K562 (cell line): ENCODE data around the gene EIF4G1. TPM values are rescaled to one million over a fixed set of nuclear protein-coding genes. Genes with fewer than 3 reads are reported as not detected.

ENCODE experiments used
- HMG20A ChIP-seq: fragments of 450-650 bp; formaldehyde crosslinking; conservative IDR thresholded peaks from 2 replicates; pipeline ENCODE4 v1.4.0; 2020; ENCODE audit warnings: mild to moderate bottlenecking, mixed read lengths
- MAX ChIP-seq: sonication (generic); formaldehyde crosslinking; IDR thresholded peaks from 2 replicates; pipeline ENCODE4 v1.9.0; 2022; ENCODE audit warnings: mild to moderate bottlenecking, missing genetic modification reagents
- MXD1 ChIP-seq: fragments of 250-450 bp; sonication (Bioruptor Pico); IDR thresholded peaks from 2 replicates; pipeline ENCODE4 v1.8.0; 2021; ENCODE audit warnings: borderline replicate concordance, mild to moderate bottlenecking, moderate library complexity; ENCODE audit not compliant: poor library complexity, severe bottlenecking
- PML ChIP-seq: IDR thresholded peaks from 2 replicates; pipeline ENCODE4 v1.6.1; 2012; ENCODE audit warnings: low read length, inconsistent platforms
- RBM14 ChIP-seq: fragments of 200-400 bp; formaldehyde crosslinking; IDR thresholded peaks from 2 replicates; pipeline ENCODE4 v1.6.1; 2018; ENCODE audit warnings: low read depth, mild to moderate bottlenecking, low read length, moderate library complexity, borderline replicate concordance; ENCODE audit not compliant: insufficient read depth
- SP2 ChIP-seq: IDR thresholded peaks from 2 replicates; pipeline ENCODE4 v1.6.1; 2011; ENCODE audit warnings: mild to moderate bottlenecking, low read depth, low read length, moderate library complexity; ENCODE audit not compliant: poor library complexity, severe bottlenecking; ENCODE audit errors: extremely low read depth
- ZBTB40 ChIP-seq, 2 experiments: fragments of 450-650 bp in 1 of 2; sonication (generic) in 1 of 2; formaldehyde crosslinking in 1 of 2; IDR thresholded peaks; 2 replicates each; pipeline versions ENCODE4 v1.7.1 to v1.9.0; 2016 to 2022; ENCODE audit warnings: inconsistent platforms in 1 of 2, mild to moderate bottlenecking in 1 of 2, missing genetic modification reagents in 1 of 2
- ZNF431 ChIP-seq: sonication (generic); formaldehyde crosslinking; IDR thresholded peaks from 2 replicates; pipeline ENCODE4 v1.8.0; 2022; ENCODE audit warnings: mild to moderate bottlenecking, missing genetic modification reagents
- ZNF717 ChIP-seq: fragments of 250-450 bp; sonication (Bioruptor Pico); IDR thresholded peaks from 2 replicates; pipeline ENCODE4 v1.5.0; 2021
- polyA plus RNA-seq, 8 experiments: library from polyadenylated mRNA; depleted of rRNA in 4 of 8; stranded (reverse) in 5 of 8; unstranded in 3 of 8; fragments of >200 nt; fragmentation: Nextera tagmentation in 2 of 8; fragmentation: Illumina TruSeq in 1 of 8; extraction: Ambion mirVana in 2 of 8; extraction: Trizol in 1 of 8; gene quantifications; 2 replicates each; pipeline versions ENCODE4 v1.2.1 to v1.2.3, GENCODE V29; 2011 to 2014; ENCODE audit warnings: inconsistent platforms in 1 of 8, missing spikeins in 1 of 8
- total RNA-seq, 7 experiments: library from RNA; depleted of rRNA in 6 of 7; stranded (reverse); fragments of >200 nt in 6 of 7; fragmentation: Illumina TruSeq in 2 of 7; extraction: Trizol in 2 of 7; gene quantifications; 2 replicates each; pipeline versions ENCODE4 v1.2.1 to v1.2.3, GENCODE V29; 2011 to 2021; ENCODE audit warnings: low replicate concordance in 1 of 7
- TF ChIP-seq, protein P1 (sequence below): fragments of 450-650 bp; IDR thresholded peaks from 2 replicates; pipeline ENCODE4 v1.6.1; 2016; ENCODE audit warnings: missing biosample characterization, missing genetic modification characterization
- TF ChIP-seq, protein P2 (sequence below): fragments of 450-650 bp; formaldehyde crosslinking; IDR thresholded peaks from 2 replicates; pipeline ENCODE4 v1.4.0; 2020; ENCODE audit warnings: mild to moderate bottlenecking, moderate library complexity

EIF4G1 gene
- total and polyA plus RNA-seq, 9 of the 15 experiments (the other 6 are each of a cell fraction or from before 2014, with no cell fraction given): 4.6 to 505 (median 155) TPM

DNA sequence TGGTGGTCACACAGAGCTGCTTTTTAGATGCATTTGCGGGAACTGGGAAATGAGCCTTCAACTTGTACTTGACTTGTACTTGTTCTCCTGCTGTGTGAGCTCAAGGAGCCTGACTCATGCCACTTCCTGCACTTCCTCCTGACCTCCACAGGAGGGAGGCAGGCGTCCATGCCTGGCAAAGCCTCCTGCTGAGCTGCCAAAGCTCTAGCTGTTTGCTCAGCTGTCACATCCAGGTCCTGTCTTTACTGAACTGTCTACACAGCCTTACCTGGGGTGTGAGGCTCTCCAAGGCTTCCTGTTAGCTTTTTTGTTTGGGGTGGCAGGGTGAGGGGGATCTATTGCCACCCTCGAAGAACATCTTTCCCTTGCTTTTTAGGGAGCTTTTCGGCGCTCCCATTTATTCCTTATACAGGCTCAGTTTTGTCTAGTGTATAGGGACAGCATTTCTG, 57.2 kb downstream of the EIF4G1 start (continued):
- no peak for TF ChIP-seq ZBTB40 (IDR thresholded peaks at IDR 0.05)
- TF ChIP-seq ZBTB40 (CRISPR knock-in tag; IDR thresholded peaks at IDR 0.05): no peak
- TF ChIP-seq RBM14: no peak
- TF ChIP-seq ZNF717: no peak
- TF ChIP-seq MXD1 (CRISPR knock-in tag): no peak
- 0 out of 2 replicates have a peak, but pooled peaks have one; percentile 11 for TF ChIP-seq MAX (CRISPR knock-in tag)
- TF ChIP-seq ZNF431 (CRISPR knock-in tag): no peak
- no peak for TF ChIP-seq SP2
- no peak for TF ChIP-seq HMG20A
- TF ChIP-seq PML: no peak
- TF ChIP-seq, protein P1, sequence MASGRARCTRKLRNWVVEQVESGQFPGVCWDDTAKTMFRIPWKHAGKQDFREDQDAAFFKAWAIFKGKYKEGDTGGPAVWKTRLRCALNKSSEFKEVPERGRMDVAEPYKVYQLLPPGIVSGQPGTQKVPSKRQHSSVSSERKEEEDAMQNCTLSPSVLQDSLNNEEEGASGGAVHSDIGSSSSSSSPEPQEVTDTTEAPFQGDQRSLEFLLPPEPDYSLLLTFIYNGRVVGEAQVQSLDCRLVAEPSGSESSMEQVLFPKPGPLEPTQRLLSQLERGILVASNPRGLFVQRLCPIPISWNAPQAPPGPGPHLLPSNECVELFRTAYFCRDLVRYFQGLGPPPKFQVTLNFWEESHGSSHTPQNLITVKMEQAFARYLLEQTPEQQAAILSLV: no peak
- TF ChIP-seq, protein P2, sequence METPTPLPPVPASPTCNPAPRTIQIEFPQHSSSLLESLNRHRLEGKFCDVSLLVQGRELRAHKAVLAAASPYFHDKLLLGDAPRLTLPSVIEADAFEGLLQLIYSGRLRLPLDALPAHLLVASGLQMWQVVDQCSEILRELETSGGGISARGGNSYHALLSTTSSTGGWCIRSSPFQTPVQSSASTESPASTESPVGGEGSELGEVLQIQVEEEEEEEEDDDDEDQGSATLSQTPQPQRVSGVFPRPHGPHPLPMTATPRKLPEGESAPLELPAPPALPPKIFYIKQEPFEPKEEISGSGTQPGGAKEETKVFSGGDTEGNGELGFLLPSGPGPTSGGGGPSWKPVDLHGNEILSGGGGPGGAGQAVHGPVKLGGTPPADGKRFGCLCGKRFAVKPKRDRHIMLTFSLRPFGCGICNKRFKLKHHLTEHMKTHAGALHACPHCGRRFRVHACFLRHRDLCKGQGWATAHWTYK (CRISPR knock-in tag): no peak
